ENCODE data around the gene ENOX2.

The ENOX2 gene

GRCh38 chrX:130604882-130605281 lies 298.1 kb downstream of the ENOX2 start:
- no peak overlapping the region for H2AFZ ChIP-seq (ENCODE audit: low read length)
- no peak overlapping the region for H3K4me3 ChIP-seq (ENCODE audit: low read length, poor library complexity, severe bottlenecking)
- no peaks in the 10 kb centered on the region for H3K36me3 ChIP-seq (ENCODE audit: insufficient read depth, low read length)
- no peaks in the 10 kb centered on the region for H3K4me1 ChIP-seq (ENCODE audit: insufficient read depth, low read length, poor library complexity, severe bottlenecking)
- no peaks in the 10 kb centered on the region for H3K27me3 ChIP-seq (ENCODE audit: insufficient read depth, low read length, poor library complexity, severe bottlenecking)
- no peaks in the 10 kb centered on the region for H3K9me2 ChIP-seq (replicated peaks; ENCODE audit: low read depth, low read length)
- no peaks in the 10 kb centered on the region for H3K79me2 ChIP-seq (ENCODE audit: insufficient read depth, low read length)
- H3K4me2 ChIP-seq (ENCODE audit: low read depth, low read length, poor library complexity, severe bottlenecking): no peak overlapping the region
- H4K20me1 ChIP-seq (ENCODE audit: insufficient read depth, low read length, poor library complexity, severe bottlenecking): no peaks in the 10 kb centered on the region
- no peak overlapping the region for H3K9ac ChIP-seq (ENCODE audit: low read depth, low read length, poor library complexity, severe bottlenecking)
- no peaks in the 10 kb centered on the region for H3K9me3 ChIP-seq (ENCODE audit: insufficient read depth, low read depth, low read length)
- H3F3A ChIP-seq (ENCODE audit: low read depth): no peaks in the 10 kb centered on the region
- TF ChIP-seq CTCF (conservative IDR thresholded peaks at IDR 0.05; ENCODE audit: low read length) (no peak), EZH2phosphoT487 (IDR thresholded peaks at IDR 0.05; ENCODE audit: borderline replicate concordance) (no peak)

GRCh38 chrX:130594453-130594916 lies 308.5 kb downstream of the ENOX2 start:
- H3K36me3 ChIP-seq (ENCODE audit: insufficient read depth, low read length): no peaks in the 10 kb centered on the region
- no peak overlapping the region for H2AFZ ChIP-seq (ENCODE audit: low read length)
- H3K9ac ChIP-seq (ENCODE audit: low read depth, low read length, poor library complexity, severe bottlenecking): peak overlapping the region; percentile 8
- no peaks in the 10 kb centered on the region for H4K20me1 ChIP-seq (ENCODE audit: insufficient read depth, low read length, poor library complexity, severe bottlenecking)
- no peaks in the 10 kb centered on the region for H3K9me3 ChIP-seq (ENCODE audit: insufficient read depth, low read depth, low read length)
- no peaks in the 10 kb centered on the region for H3K27me3 ChIP-seq (ENCODE audit: insufficient read depth, low read length, poor library complexity, severe bottlenecking)
- no peaks in the 10 kb centered on the region for H3F3A ChIP-seq (ENCODE audit: low read depth)
- H3K9me2 ChIP-seq (replicated peaks; ENCODE audit: low read depth, low read length): no peaks in the 10 kb centered on the region
- H3K4me1 ChIP-seq (ENCODE audit: insufficient read depth, low read length, poor library complexity, severe bottlenecking): peaks cover 13% of the 10 kb centered on the region
- H3K4me2 ChIP-seq (ENCODE audit: low read depth, low read length, poor library complexity, severe bottlenecking): peak overlapping the region; percentile 37
- TF ChIP-seq EZH2phosphoT487 (IDR thresholded peaks at IDR 0.05; ENCODE audit: borderline replicate concordance) (no peak), CTCF (conservative IDR thresholded peaks at IDR 0.05; ENCODE audit: low read length) (no peak)
- H3K79me2 ChIP-seq (ENCODE audit: insufficient read depth, low read length): no peaks in the 10 kb centered on the region
- H3K4me3 ChIP-seq (ENCODE audit: low read length, poor library complexity, severe bottlenecking): no peak overlapping the region

- H3K9ac ChIP-seq (ENCODE audit: low read depth, low read length, poor library complexity, severe bottlenecking): peak overlapping the region; percentile 8
- H3K79me2 ChIP-seq (ENCODE audit: insufficient read depth, low read length): no peaks in the 10 kb centered on the region
- H3K4me2 ChIP-seq (ENCODE audit: low read depth, low read length, poor library complexity, severe bottlenecking): peak overlapping the region; percentile 37
- no peaks in the 10 kb centered on the region for H3K9me2 ChIP-seq (replicated peaks; ENCODE audit: low read depth, low read length)
- no peaks in the 10 kb centered on the region for H3K36me3 ChIP-seq (ENCODE audit: insufficient read depth, low read length)
- H3K9me3 ChIP-seq (ENCODE audit: insufficient read depth, low read depth, low read length): no peaks in the 10 kb centered on the region
- peaks cover 13% of the 10 kb centered on the region for H3K4me1 ChIP-seq (ENCODE audit: insufficient read depth, low read length, poor library complexity, severe bottlenecking)
- H4K20me1 ChIP-seq (ENCODE audit: insufficient read depth, low read length, poor library complexity, severe bottlenecking): no peaks in the 10 kb centered on the region
- H3K27me3 ChIP-seq (ENCODE audit: insufficient read depth, low read length, poor library complexity, severe bottlenecking): no peaks in the 10 kb centered on the region
- no peaks in the 10 kb centered on the region for H3F3A ChIP-seq (ENCODE audit: low read depth)
- no peak overlapping the region for H3K4me3 ChIP-seq (ENCODE audit: low read length, poor library complexity, severe bottlenecking)
- 0 out of 2 replicates have a peak overlapping the region, but pooled peaks have one; percentile 27 for H2AFZ ChIP-seq (ENCODE audit: low read length)
- TF ChIP-seq CTCF (conservative IDR thresholded peaks at IDR 0.05; ENCODE audit: low read length): no peak
- no peak for TF ChIP-seq EZH2phosphoT487 (IDR thresholded peaks at IDR 0.05; ENCODE audit: borderline replicate concordance)
These were observed 309.1 kb downstream of the ENOX2 start for GRCh38 chrX:130593911-130594310.
